HepG2 (cell line): ENCODE data around the gene MGAT1. TPM values are rescaled to one million over a fixed set of nuclear protein-coding genes. Genes with fewer than 3 reads are reported as not detected.

Experiments
- ATAC-seq: fragments of 200-7000 bp; cut with Tn5 transposase; 3 replicates; pipeline ENCODE4 v1.9.1; 2020; ENCODE audit warnings: mild to moderate bottlenecking, moderate library complexity
- BruUV-seq: library from RNA; stranded (reverse); fragments of 400-500 nt; replicated peaks from 2 replicates; lab custom pipeline; 2021; lab: Mats Ljungman, UMichigan
- CTCF ChIA-PET: fragments of 300-600 bp; formaldehyde crosslinking; extraction: SDS; loops from one replicate; lab custom pipeline; 2021; ENCODE audit warnings: low total read pairs, inconsistent platforms, low intra/inter-chr PET ratio; lab: Yijun Ruan, JAX
- POLR2A ChIA-PET: fragments of 350-600 bp; sonication (Branson Sonifier 250); formaldehyde crosslinking; loops from one replicate; lab custom pipeline; 2020; ENCODE audit warnings: antibody characterized with exemption, inconsistent platforms; lab: Yijun Ruan, JAX
- DNase-seq: peaks from one replicate; pipeline ENCODE4 v3.0.0-alpha.2; 2015; ENCODE audit warnings: low spot score
- FAIRE-seq: peaks from 3 replicates; lab custom pipeline; 2011; peaks lifted over from hg19 to GRCh38; lab: Jason Lieb, UNC
- H2AFZ ChIP-seq: one replicate; pipeline ENCODE4 v1.6.1; 2011; ENCODE audit warnings: low read length, inconsistent platforms
- H3K27ac ChIP-seq: fragments of 300-600 bp; 3 replicates; pipeline ENCODE4 v1.8.0; 2011; ENCODE audit warnings: mixed run types, mild to moderate bottlenecking, mixed read lengths, low read length, inconsistent platforms; ENCODE audit not compliant: insufficient read depth; ENCODE audit errors: extremely low read length
- H3K27me3 ChIP-seq, 2 experiments: fragments of 200-600 bp in 1 of 2; 2 replicates in 1 of 2; 3 replicates in 1 of 2; pipeline versions ENCODE4 v1.6.0 to v1.8.0; 2011; ENCODE audit warnings: low read length in 2 of 2, mild to moderate bottlenecking in 2 of 2, moderate library complexity in 2 of 2, inconsistent platforms in 1 of 2; ENCODE audit not compliant: insufficient read depth in 2 of 2, control insufficient read depth in 1 of 2
- H3K36me3 ChIP-seq, 2 experiments: fragments of 200-600 bp in 1 of 2; replicated peaks in 1 of 2; 2 replicates in 1 of 2; 3 replicates in 1 of 2; pipeline versions ENCODE4 v1.5.1 to v1.8.0; 2011; ENCODE audit warnings: low read length in 2 of 2, inconsistent platforms in 1 of 2; ENCODE audit not compliant: insufficient read depth in 2 of 2, control insufficient read depth in 1 of 2
- H3K4me1 ChIP-seq: 2 replicates; pipeline ENCODE4 v1.5.1; 2012; ENCODE audit warnings: low read length, inconsistent platforms; ENCODE audit not compliant: insufficient read depth
- H3K4me2 ChIP-seq: 2 replicates; pipeline ENCODE4 v1.6.0; 2011; ENCODE audit warnings: low read depth, low read length, inconsistent platforms
- H3K4me3 ChIP-seq, 3 experiments: fragments of 200-600 bp in 1 of 3; sonication (generic), shearing (Covaris generic) in 1 of 3; replicated peaks in 1 of 3; 2 replicates each; pipeline ENCODE4 v1.5.1; 2011 to 2016; ENCODE audit warnings: low read length in 3 of 3, inconsistent platforms in 2 of 3, low read depth in 2 of 3, mild to moderate bottlenecking in 2 of 3, control low read depth in 1 of 3, mixed read lengths in 1 of 3; ENCODE audit not compliant: insufficient read depth in 1 of 3
- H3K79me2 ChIP-seq: one replicate; pipeline ENCODE4 v1.6.1; 2011; ENCODE audit warnings: low read length, inconsistent platforms; ENCODE audit not compliant: insufficient read depth
- H3K9ac ChIP-seq: 2 replicates; pipeline ENCODE4 v1.6.0; 2011; ENCODE audit warnings: mild to moderate bottlenecking, low read depth, low read length, inconsistent platforms; ENCODE audit not compliant: insufficient read depth
- H3K9me3 ChIP-seq: 2 replicates; pipeline ENCODE4 v1.5.1; 2012; ENCODE audit warnings: mild to moderate bottlenecking, low read length
- H4K20me1 ChIP-seq: 2 replicates; pipeline ENCODE4 v1.6.0; 2011; ENCODE audit warnings: inconsistent platforms, mild to moderate bottlenecking, low read length, moderate library complexity; ENCODE audit not compliant: insufficient read depth
- BCL6 ChIP-seq: IDR thresholded peaks from 2 replicates; pipeline ENCODE4 v1.6.1; 2016; ENCODE audit warnings: missing genetic modification reagents, missing compliant biosample characterization
- HNRNPL ChIP-seq: fragments of 200-400 bp; formaldehyde crosslinking; IDR thresholded peaks from 2 replicates; pipeline ENCODE4 v1.6.1; 2017; ENCODE audit warnings: mild to moderate bottlenecking, low read depth, low read length
- MTA3 ChIP-seq: sonication (generic); formaldehyde crosslinking; IDR thresholded peaks from 2 replicates; pipeline ENCODE4 v1.4.0; 2020; ENCODE audit warnings: missing genetic modification reagents
- STAG1 ChIP-seq: sonication (generic); formaldehyde crosslinking; IDR thresholded peaks from 2 replicates; pipeline ENCODE4 v1.4.0; 2020; ENCODE audit warnings: missing genetic modification reagents
- ZNF260 ChIP-seq: sonication (generic); formaldehyde crosslinking; IDR thresholded peaks from 2 replicates; pipeline ENCODE4 v1.4.0; 2020; ENCODE audit warnings: missing genetic modification reagents, low read depth, mild to moderate bottlenecking, borderline replicate concordance
- ZNF703 ChIP-seq: sonication (generic); formaldehyde crosslinking; IDR thresholded peaks from 2 replicates; pipeline ENCODE4 v1.5.1; 2020; ENCODE audit warnings: missing genetic modification reagents, mild to moderate bottlenecking, moderate library complexity, borderline replicate concordance
- WGBS: methylation state at CpG from one replicate; pipeline ENCODE4 v1.1.6; 2017; ENCODE audit warnings: low lambda C conversion rate; 5-methylcytosine and 5-hydroxymethylcytosine counted together
- in situ Hi-C: cut with HindIII; loops from 2 replicates; pipeline ENCODE4 v1.10.0; 2017; ENCODE audit warnings: low pct_unique_long_range_greater_than_20kb; ENCODE audit not compliant: extremely low pct_ligation_motif_present
- intact Hi-C: fragments of 100-400 bp; cut with micrococcal nuclease; formaldehyde crosslinking; loops from one replicate; pipeline ENCODE4 v1.10.0; 2022; ENCODE audit not compliant: unreplicated experiment
- polyA plus RNA-seq, 8 experiments: library from polyadenylated mRNA; depleted of rRNA in 3 of 8; stranded (reverse) in 7 of 8; unstranded in 1 of 8; fragments of >200 nt; fragmentation: Illumina TruSeq in 4 of 8; extraction: Trizol in 4 of 8; gene quantifications; 2 replicates each; pipeline versions ENCODE4 v1.2.1 to v1.2.3, GENCODE V29; 2011 to 2016; ENCODE audit warnings: low read depth in 4 of 8, missing spikeins in 1 of 8, mixed read lengths in 1 of 8; ENCODE audit not compliant: insufficient read depth in 1 of 8
- total RNA-seq, 5 experiments: library from RNA; depleted of rRNA; stranded (reverse); fragments of >200 nt; fragmentation: Illumina TruSeq; extraction: Trizol; gene quantifications; 2 replicates each; pipeline ENCODE4 v1.2.3, GENCODE V29; 2016; ENCODE audit warnings: low read depth in 1 of 5
- TF ChIP-seq, protein P1 (sequence below): sonication (generic); formaldehyde crosslinking; IDR thresholded peaks from 2 replicates; pipeline ENCODE4 v1.9.0; 2021; ENCODE audit warnings: missing genetic modification reagents, mild to moderate bottlenecking, borderline replicate concordance
- TF ChIP-seq, protein P2 (sequence below): sonication (generic); formaldehyde crosslinking; IDR thresholded peaks from 2 replicates; pipeline ENCODE4 v1.4.0; 2020; ENCODE audit warnings: missing genetic modification reagents, borderline replicate concordance

MGAT1 gene
- total and polyA plus RNA-seq, 2 of the 13 experiments (the other 11 are each of a cell fraction or from before 2014, with no cell fraction given), result 50.1 to 55.3 TPM

DNA sequence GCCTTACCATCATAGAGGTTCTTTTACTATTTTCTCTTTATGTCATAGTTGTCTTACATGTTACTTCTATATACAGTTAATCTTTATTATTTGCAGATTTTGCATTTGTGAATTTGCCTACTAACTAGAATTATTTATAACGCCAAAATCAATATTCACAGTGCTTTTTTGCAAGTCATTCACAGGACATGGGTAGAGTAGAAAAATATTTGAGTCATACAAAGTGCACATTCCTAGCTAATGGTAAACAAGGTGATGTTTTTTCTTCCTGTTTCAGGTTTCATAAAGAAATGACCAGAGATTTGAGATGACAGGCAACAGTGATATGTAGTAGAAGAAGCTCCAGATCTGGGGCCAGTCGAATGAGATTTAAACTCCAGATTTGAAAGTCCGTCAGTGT, 32.8 kb downstream of the MGAT1 start (continued):
- TF ChIP-seq ZNF703 (CRISPR knock-in tag), result no peak
- TF ChIP-seq ZNF260 (CRISPR knock-in tag), result no peak
- TF ChIP-seq, all 625 proteins: peak for 7

DNA sequence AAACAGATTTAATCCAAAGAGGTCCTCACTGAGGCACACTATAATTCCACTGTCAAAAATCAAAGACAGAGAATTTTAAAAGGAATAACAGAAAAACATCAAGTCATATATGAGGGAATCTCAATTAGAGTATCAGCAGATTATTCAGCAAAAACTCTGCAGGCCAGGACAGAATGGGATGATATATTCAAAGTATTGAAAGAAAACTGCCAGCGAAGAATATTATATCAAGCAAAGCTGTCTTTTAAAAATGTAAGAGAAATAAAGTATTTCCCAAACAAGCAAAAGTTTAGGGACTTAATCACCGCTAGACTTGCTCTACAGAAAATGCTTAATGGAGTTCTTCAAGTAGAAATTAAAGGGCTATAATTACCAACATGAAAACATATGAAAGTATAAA, 47.0 kb downstream of the MGAT1 start:
- ChIA-PET POLR2A (no interaction called here), CTCF (no interaction called here)
- Histone ChIP-seq H3K9ac (no peak overlapping the region), H3K79me2 (no peaks in the 10 kb centered on the region), H3K4me3 (no peak overlapping the region), H2AFZ (no peak overlapping the region), H3K27me3 (peaks cover 0 to 2% of the 10 kb centered on the region in 2 experiments; a peak in 1 of 5 replicates), H3K9me3 (no peaks in the 10 kb centered on the region), H3K4me1 (no peaks in the 10 kb centered on the region), H3K27ac (no peak overlapping the region), H4K20me1 (no peaks in the 10 kb centered on the region), H3K36me3 (no peaks in the 10 kb centered on the region), H3K4me2 (no peak overlapping the region)
- in situ Hi-C loops, result no loop called here
- TF ChIP-seq BCL6 (CRISPR knock-in tag), result no peak
- no TSS peak for BruUV-seq
- WGBS, result 1% methylated on average over 2 of the region's 2 CpGs
- DNase-seq, result no peak
- no peak for ATAC-seq
- intact Hi-C loops, result no loop called here
- FAIRE-seq, result no peak

DNA sequence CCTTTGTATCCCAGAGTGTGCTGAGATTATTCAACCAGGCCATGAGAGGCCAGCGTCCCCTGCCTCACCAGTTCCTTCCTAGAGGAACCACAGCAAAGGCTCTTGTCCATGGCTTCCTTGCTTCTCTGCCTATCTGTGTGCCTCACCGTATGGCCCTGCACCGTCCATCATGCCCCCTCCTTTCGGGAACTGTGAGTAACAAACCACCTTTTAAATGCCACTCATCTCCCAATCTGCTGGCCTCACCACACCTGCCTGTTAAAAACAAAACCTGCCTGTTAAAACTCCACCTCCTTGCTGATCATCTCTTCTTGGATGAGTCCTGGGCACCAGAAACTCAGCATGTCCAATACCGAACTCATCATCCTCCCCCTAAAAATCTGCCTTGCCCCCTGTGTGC, 58.4 kb downstream of the MGAT1 start:
- no peak for FAIRE-seq
- Histone ChIP-seq H3K79me2 (no peaks in the 10 kb centered on the region), H3K36me3 (no peaks in the 10 kb centered on the region), H3K27ac (no peak overlapping the region), H4K20me1 (no peaks in the 10 kb centered on the region), H3K9ac (no peak overlapping the region), H3K4me1 (no peaks in the 10 kb centered on the region), H3K9me3 (no peaks in the 10 kb centered on the region), H3K27me3 (peaks cover 5 to 50% of the 10 kb centered on the region in 2 experiments), H2AFZ (no peak overlapping the region), H3K4me3 (no peak overlapping the region), H3K4me2 (no peak overlapping the region)
- in situ Hi-C loops (no loop called here), intact Hi-C loops (no loop called here)
- TF ChIP-seq, protein P1, sequence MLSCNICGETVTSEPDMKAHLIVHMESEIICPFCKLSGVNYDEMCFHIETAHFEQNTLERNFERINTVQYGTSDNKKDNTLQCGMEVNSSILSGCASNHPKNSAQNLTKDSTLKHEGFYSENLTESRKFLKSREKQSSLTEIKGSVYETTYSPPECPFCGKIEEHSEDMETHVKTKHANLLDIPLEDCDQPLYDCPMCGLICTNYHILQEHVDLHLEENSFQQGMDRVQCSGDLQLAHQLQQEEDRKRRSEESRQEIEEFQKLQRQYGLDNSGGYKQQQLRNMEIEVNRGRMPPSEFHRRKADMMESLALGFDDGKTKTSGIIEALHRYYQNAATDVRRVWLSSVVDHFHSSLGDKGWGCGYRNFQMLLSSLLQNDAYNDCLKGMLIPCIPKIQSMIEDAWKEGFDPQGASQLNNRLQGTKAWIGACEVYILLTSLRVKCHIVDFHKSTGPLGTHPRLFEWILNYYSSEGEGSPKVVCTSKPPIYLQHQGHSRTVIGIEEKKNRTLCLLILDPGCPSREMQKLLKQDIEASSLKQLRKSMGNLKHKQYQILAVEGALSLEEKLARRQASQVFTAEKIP, result no peak
- no peak for TF ChIP-seq MTA3 (CRISPR knock-in tag)
- no peak for TF ChIP-seq HNRNPL
- TF ChIP-seq, protein P2, sequence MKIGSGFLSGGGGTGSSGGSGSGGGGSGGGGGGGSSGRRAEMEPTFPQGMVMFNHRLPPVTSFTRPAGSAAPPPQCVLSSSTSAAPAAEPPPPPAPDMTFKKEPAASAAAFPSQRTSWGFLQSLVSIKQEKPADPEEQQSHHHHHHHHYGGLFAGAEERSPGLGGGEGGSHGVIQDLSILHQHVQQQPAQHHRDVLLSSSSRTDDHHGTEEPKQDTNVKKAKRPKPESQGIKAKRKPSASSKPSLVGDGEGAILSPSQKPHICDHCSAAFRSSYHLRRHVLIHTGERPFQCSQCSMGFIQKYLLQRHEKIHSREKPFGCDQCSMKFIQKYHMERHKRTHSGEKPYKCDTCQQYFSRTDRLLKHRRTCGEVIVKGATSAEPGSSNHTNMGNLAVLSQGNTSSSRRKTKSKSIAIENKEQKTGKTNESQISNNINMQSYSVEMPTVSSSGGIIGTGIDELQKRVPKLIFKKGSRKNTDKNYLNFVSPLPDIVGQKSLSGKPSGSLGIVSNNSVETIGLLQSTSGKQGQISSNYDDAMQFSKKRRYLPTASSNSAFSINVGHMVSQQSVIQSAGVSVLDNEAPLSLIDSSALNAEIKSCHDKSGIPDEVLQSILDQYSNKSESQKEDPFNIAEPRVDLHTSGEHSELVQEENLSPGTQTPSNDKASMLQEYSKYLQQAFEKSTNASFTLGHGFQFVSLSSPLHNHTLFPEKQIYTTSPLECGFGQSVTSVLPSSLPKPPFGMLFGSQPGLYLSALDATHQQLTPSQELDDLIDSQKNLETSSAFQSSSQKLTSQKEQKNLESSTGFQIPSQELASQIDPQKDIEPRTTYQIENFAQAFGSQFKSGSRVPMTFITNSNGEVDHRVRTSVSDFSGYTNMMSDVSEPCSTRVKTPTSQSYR (CRISPR knock-in tag), result no peak
- TF ChIP-seq STAG1, result no peak
- BruUV-seq, result no TSS peak
- no peak for ATAC-seq
- ChIA-PET POLR2A (no interaction called here), CTCF (no interaction called here)
- DNase-seq, result no peak
- WGBS, result 5% methylated on average over 5 of the region's 5 CpGs
